GM18861 (cell line): Measurements from ENCODE around the gene ZNF548.
A peak's percentile ranks its signal among the peaks of the same experiment; 100 is the strongest.
"Not testable (repeated sequence)": the region's sequence is repeated elsewhere in the genome, so short reads cannot be mapped to it uniquely, and the experiment has no call there.

Experiments
- ATAC-seq: cut with Tn5 transposase; IDR thresholded peaks from one replicate; pipeline ENCODE4 v1.9.1; 2021; ENCODE audit not compliant: unreplicated experiment

Gene ZNF548

GRCh38 chr19:57389730-57390598, at the start of gene ZNF548:
TSS of gene ZNF548 (plus strand) at chr19:57389854. CDS start at chr19:57390100, 246 bp downstream.
- ATAC-seq, result peak; percentile 97

GRCh38 chr19:57342582-57342981, 47.1 kb upstream of the ZNF548 start:
- no peak for ATAC-seq

GRCh38 chr19:57348136-57348535, 41.5 kb upstream of the ZNF548 start:
- no peak for ATAC-seq

GRCh38 chr19:57350877-57351805, 38.5 kb upstream of the ZNF548 start, which contains the start of gene ZNF304:
TSS of gene ZNF304 (plus strand) at chr19:57351271. CDS start at chr19:57351665, 394 bp downstream.
- peak; percentile 93 for ATAC-seq

GRCh38 chr19:57351867-57352266, 37.8 kb upstream of the ZNF548 start:
- ATAC-seq, result no peak

DNA sequence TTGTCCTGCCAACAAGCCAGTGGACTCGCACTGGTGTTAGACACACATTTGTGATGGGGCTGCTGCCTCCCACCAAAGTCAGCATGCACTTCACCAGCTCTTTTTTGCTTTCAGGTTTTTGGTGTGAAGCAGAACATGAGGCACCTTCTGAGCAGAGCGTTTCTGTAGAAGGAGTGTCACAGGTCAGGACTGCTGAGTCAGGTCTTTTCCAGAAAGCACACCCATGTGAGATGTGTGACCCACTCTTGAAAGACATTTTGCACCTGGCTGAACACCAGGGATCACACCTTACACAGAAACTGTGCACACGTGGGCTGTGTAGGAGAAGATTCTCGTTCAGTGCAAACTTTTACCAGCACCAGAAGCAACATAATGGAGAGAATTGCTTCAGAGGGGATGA, 33.7 kb upstream of the ZNF548 start:
- no peak for ATAC-seq

GRCh38 chr19:57357406-57357805, 32.2 kb upstream of the ZNF548 start:
- ATAC-seq, result no peak

- no peak for ATAC-seq
These were observed 30.4 kb upstream of the ZNF548 start for GRCh38 chr19:57359300-57359699.

- ATAC-seq, result no peak
These were observed 27.2 kb upstream of the ZNF548 start for GRCh38 chr19:57362419-57362818.

GRCh38 chr19:57362997-57363687, 26.5 kb upstream of the ZNF548 start, which contains the start of the genes TRAPPC2B and ZNF547:
TSS of gene TRAPPC2B (plus strand) at chr19:57363551. CDS start at chr19:57364834, 1,283 bp downstream.
TSS of gene ZNF547 (plus strand) at chr19:57363551. CDS start at chr19:57368556, 5,005 bp downstream.
- peak; percentile 93 for ATAC-seq

GRCh38 chr19:57363688-57364181, 25.9 kb upstream of the ZNF548 start:
- no peak for ATAC-seq

- ATAC-seq, result no peak
These were observed 22.9 kb upstream of the ZNF548 start for GRCh38 chr19:57366776-57367175.

GRCh38 chr19:57374179-57374578, 15.5 kb upstream of the ZNF548 start:
- no peak for ATAC-seq

DNA sequence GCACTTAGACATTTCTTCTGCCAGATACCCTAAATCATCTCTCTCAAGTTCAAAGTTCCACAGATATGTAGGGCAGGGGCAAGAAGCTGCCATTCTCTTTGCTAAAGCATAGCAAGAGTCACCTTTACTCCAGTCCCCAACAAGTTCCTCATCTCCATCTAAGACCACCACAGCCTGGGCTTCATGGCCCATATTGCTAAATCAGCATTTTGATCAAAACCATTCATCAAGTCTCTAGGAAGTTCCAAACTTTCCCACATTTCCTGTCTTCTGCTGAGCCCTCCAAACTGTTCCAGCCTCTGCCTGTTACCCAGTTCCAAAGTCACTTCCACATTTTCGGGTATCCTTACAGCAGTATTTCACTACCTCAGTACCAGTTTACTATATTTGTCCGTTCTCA, 15.0 kb upstream of the ZNF548 start:
- not testable (repeated sequence) for ATAC-seq

GRCh38 chr19:57376151-57376550, 13.5 kb upstream of the ZNF548 start:
- ATAC-seq, result no peak

DNA sequence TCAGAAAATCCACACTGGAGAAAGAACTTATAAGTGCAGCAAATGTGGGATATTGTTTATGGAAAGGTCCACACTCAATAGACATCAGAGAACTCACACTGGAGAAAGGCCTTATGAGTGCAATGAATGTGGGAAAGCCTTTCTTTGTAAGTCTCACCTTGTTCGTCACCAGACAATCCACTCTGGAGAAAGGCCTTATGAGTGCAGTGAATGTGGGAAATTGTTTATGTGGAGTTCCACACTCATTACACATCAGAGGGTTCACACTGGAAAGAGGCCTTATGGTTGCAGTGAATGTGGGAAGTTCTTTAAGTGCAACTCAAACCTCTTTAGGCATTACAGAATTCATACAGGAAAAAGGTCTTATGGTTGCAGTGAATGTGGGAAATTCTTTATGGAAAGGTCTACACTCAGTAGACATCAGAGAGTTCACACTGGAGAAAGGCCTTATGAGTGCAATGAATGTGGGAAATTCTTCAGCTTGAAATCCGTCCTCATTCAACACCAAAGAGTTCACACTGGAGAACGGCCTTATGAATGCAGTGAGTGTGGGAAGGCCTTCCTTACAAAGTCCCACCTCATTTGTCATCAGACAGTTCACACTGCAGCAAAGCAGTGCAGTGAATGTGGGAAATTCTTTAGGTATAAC, 12.0 kb upstream of the ZNF548 start:
- ATAC-seq, result no peak

DNA sequence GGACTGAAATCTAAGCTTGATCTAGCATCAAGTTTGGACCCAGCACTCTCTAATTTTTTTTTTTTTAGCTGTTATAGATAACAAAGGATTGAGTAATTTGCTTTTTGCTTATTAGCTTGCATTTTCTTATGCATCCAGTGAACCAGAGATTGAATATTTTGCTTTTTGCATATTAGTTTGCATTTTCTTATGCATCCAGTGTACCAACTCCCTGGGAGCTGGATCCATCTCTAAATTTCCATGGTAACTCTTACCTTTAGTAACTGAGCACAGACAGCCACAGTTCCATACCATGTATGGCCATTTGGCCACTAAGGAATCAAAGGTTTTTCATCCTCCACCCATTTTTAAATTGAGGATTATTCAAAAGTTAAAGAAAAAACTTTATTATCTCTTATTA, 8.7 kb upstream of the ZNF548 start:
- ATAC-seq, result no peak

GRCh38 chr19:57382806-57383488, 6.7 kb upstream of the ZNF548 start:
- ATAC-seq, result no peak

GRCh38 chr19:57389194-57389729, 392 bp upstream of the ZNF548 start:
- no peak for ATAC-seq
